ENCODE results near the gene RTTN.

The RTTN gene

DNA sequence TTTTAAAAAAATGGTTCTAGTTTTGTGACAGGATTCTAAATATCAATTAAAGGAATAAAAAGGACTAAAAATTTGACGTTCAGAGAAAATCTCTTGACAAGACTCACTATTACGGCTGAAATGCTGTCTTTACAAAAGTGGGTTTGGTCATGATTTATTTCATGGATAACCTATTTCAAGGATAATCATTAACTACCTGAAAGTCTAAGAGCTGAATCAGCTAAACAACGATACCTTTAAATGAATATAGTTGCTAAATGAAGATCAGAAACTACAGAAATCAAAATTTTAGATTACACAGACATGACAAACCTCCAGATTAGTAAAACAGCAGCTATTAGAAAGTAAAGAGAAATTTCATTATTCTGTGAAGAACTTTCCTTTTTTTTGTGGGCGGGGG lies 35.7 kb downstream of the RTTN start:
- H3K9ac ChIP-seq (ENCODE audit: low read depth, low read length): no peak overlapping the region
- H4K20me1 ChIP-seq (ENCODE audit: insufficient read depth, low read length): no peaks in the 10 kb centered on the region
- no peaks in the 10 kb centered on the region for H3K27me3 ChIP-seq (ENCODE audit: insufficient read depth, low read length, poor library complexity)
- H3K27ac ChIP-seq (ENCODE audit: low read length): no peak overlapping the region
- ATAC-seq (ENCODE audit: insufficient read depth, low read depth) (no peak), DNase-seq (no peak)
- H3K4me2 ChIP-seq (ENCODE audit: insufficient read depth, low read length): no peak overlapping the region
- H3K4me3 ChIP-seq (ENCODE audit: low read depth in 1 of 2, low read length in 2 of 2): no peak overlapping the region
- H3K36me3 ChIP-seq (ENCODE audit: insufficient read depth, low read length): peaks cover 26% of the 10 kb centered on the region
- H2AFZ ChIP-seq (ENCODE audit: low read depth, low read length): no peak overlapping the region
- H3K9me3 ChIP-seq (ENCODE audit: insufficient read depth, low read length, severe bottlenecking): no peaks in the 10 kb centered on the region
- H3K79me2 ChIP-seq (ENCODE audit: insufficient read depth, low read length): no peaks in the 10 kb centered on the region
- H3K4me1 ChIP-seq (ENCODE audit: insufficient read depth, low read length): no peaks in the 10 kb centered on the region
- no peak for TF ChIP-seq EZH2 (IDR thresholded peaks at IDR 0.05; ENCODE audit: borderline replicate concordance, low read depth, low read length, severe bottlenecking)
- TF ChIP-seq, protein P1, sequence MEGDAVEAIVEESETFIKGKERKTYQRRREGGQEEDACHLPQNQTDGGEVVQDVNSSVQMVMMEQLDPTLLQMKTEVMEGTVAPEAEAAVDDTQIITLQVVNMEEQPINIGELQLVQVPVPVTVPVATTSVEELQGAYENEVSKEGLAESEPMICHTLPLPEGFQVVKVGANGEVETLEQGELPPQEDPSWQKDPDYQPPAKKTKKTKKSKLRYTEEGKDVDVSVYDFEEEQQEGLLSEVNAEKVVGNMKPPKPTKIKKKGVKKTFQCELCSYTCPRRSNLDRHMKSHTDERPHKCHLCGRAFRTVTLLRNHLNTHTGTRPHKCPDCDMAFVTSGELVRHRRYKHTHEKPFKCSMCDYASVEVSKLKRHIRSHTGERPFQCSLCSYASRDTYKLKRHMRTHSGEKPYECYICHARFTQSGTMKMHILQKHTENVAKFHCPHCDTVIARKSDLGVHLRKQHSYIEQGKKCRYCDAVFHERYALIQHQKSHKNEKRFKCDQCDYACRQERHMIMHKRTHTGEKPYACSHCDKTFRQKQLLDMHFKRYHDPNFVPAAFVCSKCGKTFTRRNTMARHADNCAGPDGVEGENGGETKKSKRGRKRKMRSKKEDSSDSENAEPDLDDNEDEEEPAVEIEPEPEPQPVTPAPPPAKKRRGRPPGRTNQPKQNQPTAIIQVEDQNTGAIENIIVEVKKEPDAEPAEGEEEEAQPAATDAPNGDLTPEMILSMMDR (IDR thresholded peaks at IDR 0.05; ENCODE audit: borderline replicate concordance, extremely low read depth, low read length, poor library complexity, severe bottlenecking): no peak

DNA sequence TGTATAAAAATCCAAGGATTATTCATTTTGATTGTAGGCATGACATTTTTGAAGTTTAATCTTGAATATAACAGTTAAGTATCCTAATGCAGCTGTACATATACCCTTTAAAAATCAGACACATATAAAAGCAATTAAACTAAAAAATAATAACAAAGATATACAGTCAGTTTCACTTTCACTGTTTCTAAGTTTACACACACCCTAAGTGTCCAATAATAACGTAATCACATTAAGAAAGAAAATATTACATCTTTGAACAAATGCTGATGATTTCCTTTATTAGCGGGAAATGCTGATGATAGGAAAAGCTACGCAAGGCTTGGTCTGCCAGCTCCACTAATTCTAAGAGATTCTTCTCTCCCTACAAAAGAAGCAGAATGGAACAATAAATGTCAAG lies 38.8 kb downstream of the RTTN start:
- Histone ChIP-seq H3K27ac (ENCODE audit: low read length) (no peak overlapping the region), H2AFZ (ENCODE audit: low read depth, low read length) (no peak overlapping the region), H3K27me3 (ENCODE audit: insufficient read depth, low read length, poor library complexity) (no peaks in the 10 kb centered on the region), H3K4me3 (ENCODE audit: low read depth in 1 of 2, low read length in 2 of 2) (no peak overlapping the region), H3K4me2 (ENCODE audit: insufficient read depth, low read length) (no peak overlapping the region), H3K9ac (ENCODE audit: low read depth, low read length) (no peak overlapping the region), H3K79me2 (ENCODE audit: insufficient read depth, low read length) (no peaks in the 10 kb centered on the region), H3K4me1 (ENCODE audit: insufficient read depth, low read length) (no peaks in the 10 kb centered on the region), H3K36me3 (ENCODE audit: insufficient read depth, low read length) (peaks cover 52% of the 10 kb centered on the region), H4K20me1 (ENCODE audit: insufficient read depth, low read length) (no peaks in the 10 kb centered on the region), H3K9me3 (ENCODE audit: insufficient read depth, low read length, severe bottlenecking) (peaks cover 3% of the 10 kb centered on the region)
- TF ChIP-seq, protein P1 (IDR thresholded peaks at IDR 0.05; ENCODE audit: borderline replicate concordance, extremely low read depth, low read length, poor library complexity, severe bottlenecking): no peak
- TF ChIP-seq EZH2 (IDR thresholded peaks at IDR 0.05; ENCODE audit: borderline replicate concordance, low read depth, low read length, severe bottlenecking): no peak
- DNase-seq: no peak
- no peak for ATAC-seq (ENCODE audit: insufficient read depth, low read depth)

DNA sequence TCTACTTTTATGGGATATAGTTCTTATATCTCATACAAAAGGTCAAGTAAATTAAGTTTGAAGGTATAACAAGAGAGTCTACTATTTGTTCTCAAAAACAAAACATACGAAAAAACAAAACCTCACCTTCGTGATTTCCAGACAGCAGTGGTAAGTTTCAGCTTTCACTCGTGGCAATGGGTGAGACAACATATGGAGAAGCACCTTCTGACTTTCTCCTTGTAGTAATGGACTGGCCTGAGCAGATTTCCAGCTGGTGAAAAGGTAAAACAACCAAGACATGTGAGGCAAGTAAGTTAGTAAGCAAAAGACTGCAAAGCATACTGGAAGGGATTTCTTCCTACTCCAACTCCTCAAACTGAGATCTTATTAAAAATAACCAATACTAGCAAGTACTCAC lies 39.6 kb downstream of the RTTN start:
- Histone ChIP-seq H3K79me2 (ENCODE audit: insufficient read depth, low read length) (no peaks in the 10 kb centered on the region), H3K36me3 (ENCODE audit: insufficient read depth, low read length) (peaks cover 55% of the 10 kb centered on the region), H3K4me2 (ENCODE audit: insufficient read depth, low read length) (no peak overlapping the region), H3K4me1 (ENCODE audit: insufficient read depth, low read length) (no peaks in the 10 kb centered on the region), H4K20me1 (ENCODE audit: insufficient read depth, low read length) (no peaks in the 10 kb centered on the region), H3K27me3 (ENCODE audit: insufficient read depth, low read length, poor library complexity) (no peaks in the 10 kb centered on the region), H3K9me3 (ENCODE audit: insufficient read depth, low read length, severe bottlenecking) (peaks cover 3% of the 10 kb centered on the region), H2AFZ (ENCODE audit: low read depth, low read length) (no peak overlapping the region), H3K9ac (ENCODE audit: low read depth, low read length) (no peak overlapping the region), H3K4me3 (ENCODE audit: low read depth in 1 of 2, low read length in 2 of 2) (no peak overlapping the region), H3K27ac (ENCODE audit: low read length) (no peak overlapping the region)
- ATAC-seq (ENCODE audit: insufficient read depth, low read depth) (no peak), DNase-seq (no peak)
- TF ChIP-seq, protein P1 (IDR thresholded peaks at IDR 0.05; ENCODE audit: borderline replicate concordance, extremely low read depth, low read length, poor library complexity, severe bottlenecking): no peak
- TF ChIP-seq EZH2 (IDR thresholded peaks at IDR 0.05; ENCODE audit: borderline replicate concordance, low read depth, low read length, severe bottlenecking): no peak
